GM21515 (cell line): ENCODE results near the gene KLF12.

Source experiments
- ATAC-seq: cut with Tn5 transposase; IDR thresholded peaks from one replicate; pipeline ENCODE4 v1.9.1; 2021; ENCODE audit not compliant: unreplicated experiment

The KLF12 gene

DNA sequence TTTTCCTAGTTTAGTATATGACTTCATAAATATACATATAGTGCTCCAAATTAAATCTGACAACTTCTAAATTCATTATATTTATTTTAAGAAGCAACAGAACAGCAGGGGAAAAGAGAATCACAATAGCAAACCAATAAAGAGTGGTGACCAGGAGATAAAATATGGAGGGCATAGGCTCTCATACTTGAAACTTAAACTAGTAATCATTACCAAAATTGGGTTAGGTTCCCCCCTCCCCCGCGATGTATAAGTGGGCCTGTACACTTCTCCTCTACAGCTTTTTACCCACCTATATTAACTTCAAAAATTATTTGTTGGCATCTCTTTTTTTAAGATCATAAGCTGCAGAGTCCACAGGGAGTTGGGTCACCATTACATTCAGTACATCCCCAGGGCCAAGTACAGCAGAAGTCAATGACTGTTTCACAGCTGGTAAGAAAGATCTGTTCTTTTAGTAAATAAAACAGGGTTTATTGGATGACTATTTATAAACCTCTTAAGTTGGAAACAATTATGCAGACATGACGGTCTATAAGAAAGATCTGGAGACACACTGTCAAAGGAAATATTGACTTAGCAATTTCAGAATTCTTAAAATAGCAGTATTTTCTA lies 29.4 kb downstream of the KLF12 start:
- ATAC-seq = no peak

DNA sequence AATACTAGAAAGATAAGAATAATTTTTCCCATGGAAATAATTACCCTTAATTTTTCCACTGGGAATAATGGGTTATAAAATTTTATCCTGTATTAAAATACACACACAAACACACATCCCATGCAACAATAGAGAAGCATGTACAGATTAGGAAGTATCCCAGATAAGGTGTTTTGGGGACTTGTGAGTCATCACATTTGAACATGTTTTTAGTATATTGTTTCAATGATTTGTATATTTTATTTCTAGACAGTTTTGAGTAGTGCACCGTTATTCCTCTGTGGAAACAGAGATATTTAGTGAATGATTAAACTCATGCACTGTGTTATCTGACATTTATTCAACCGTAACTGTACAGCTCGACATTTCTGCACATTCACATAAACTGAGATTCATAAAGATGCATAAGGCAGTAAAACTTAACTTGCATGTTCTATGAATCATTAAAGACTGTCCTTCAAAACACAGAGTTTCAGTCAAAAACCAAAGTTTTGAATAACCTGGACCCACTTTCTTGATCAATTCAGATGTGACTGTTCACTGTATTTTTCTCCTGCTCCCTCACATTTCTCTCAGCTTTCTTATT lies 30.1 kb downstream of the KLF12 start:
- ATAC-seq = no peak

DNA sequence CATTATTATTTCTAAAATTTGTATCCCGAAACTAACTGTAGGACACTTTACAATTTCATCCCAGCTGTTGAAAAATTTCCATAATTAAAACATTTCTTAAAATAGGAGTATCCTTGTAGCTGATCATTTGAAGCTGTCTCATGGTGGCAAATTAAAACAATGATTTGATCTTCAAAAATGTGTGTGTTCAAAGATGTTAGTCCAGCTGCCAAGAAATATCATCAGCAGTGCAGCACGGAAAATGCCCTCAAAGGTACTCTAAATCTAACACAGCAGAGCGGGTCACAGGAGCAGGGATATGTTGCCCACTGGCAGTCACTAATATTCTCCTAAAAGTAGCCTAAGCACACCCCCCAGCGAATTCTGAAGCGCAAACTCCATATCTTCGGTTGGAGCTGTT lies 31.0 kb downstream of the KLF12 start:
- ATAC-seq = no peak

DNA sequence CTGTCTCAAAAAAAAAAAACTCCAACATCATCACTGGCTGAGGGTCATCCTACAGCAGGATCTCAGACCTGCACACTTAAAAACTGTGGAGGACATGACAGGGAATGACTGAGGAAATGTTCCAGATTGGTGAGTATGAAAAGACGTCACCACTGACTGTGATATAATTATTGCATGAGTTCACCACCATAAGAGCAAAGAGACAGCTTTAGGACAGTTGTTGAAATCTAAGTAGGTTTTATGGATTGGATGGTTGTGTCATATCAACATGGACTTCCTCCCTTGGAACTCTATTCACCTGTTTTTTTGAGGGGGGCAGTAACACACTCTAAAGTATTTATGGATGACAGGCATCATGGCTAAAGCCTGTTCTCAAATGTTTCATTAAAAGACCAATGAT lies 31.5 kb downstream of the KLF12 start:
- ATAC-seq = no peak

DNA sequence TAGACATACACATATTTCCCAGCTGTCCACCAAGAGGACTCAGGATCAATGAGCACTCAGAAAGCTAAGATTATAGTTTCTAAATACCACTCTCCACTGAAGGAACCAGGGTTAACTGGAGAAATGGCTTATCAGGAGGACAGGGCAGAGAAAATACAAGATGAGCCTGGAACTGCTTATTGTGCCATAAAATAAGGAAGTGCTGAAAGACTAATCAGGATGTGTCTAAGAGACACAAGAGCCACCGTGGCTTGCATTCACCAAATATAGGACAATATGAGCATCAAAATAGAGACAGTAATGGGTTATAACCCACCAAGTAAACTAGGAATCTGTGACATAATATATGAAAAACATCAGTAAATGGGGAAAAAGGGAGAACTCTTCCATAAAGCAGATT lies 32.8 kb downstream of the KLF12 start:
- ATAC-seq = no peak

DNA sequence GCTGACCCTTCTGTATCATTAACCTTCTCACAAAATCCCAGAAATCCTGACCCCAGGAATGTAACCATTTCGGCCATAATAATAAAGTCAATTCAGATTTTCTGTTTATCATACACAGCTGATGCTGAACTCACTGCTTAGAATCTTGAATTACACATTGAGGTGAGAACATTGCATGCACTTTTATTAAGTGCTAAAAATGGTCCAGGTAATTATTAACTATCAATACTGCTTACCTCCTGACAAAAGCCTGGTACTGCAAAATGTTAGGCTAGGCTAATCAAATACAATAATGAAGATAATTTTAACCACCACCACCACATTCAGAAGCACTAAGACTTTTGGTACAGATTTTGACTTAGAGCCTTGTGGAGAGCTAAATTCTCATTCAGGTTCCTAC lies 36.1 kb downstream of the KLF12 start:
- no peak for ATAC-seq

DNA sequence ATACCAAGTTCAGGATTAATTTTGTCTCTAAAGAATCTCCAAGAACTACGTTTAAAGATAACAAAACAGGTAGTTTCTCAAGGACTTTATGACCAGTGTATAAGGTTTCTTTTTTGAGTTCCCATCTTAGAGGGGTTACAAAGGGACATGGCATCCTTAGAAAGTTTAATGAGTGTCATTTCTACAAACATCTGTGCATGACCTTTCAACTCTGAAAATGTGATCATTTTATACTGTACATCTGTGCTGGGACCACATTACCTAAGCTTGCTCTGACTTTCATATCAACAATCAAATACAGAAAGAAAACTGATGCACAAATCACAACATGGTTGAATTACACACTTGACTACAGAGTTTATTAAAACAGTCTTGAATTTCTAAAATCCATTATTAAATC lies 37.1 kb downstream of the KLF12 start:
- no peak for ATAC-seq

DNA sequence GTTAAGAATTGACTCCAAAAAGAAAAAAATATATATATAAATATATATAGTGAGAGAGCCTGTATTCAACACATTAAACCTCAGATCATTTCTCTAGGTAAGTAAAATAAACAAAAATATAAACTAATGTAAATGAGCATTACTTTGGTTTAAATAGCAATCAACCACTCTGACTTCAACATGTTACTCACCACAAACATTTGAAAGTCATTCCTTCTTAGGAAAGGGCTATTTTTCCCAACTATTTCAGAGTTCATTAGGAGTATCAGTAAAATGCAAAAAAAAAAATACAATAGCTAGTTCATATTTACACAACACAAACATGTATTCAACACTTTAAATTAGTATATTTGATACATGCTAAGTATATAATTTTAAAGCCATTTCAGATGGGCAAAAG lies 40.5 kb downstream of the KLF12 start:
- ATAC-seq = no peak

DNA sequence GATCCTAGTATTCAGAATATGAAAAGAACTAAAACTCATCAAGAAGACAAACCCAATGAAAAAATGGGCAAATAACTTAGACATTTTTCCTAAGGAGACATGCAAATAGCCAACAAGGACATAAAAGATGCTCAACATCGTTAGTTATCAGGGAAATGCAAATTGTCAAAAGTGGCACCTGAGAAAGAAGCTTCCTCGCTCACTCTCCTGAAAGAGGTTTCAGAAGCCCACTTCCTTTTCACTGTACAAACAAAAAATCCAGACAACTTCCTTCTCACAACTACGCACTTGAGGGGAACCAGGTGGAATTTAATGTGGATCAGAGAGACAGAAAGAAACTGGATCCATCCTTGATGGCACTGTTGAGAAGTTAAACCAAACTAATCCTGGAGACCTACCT lies 41.5 kb downstream of the KLF12 start:
- no peak for ATAC-seq

DNA sequence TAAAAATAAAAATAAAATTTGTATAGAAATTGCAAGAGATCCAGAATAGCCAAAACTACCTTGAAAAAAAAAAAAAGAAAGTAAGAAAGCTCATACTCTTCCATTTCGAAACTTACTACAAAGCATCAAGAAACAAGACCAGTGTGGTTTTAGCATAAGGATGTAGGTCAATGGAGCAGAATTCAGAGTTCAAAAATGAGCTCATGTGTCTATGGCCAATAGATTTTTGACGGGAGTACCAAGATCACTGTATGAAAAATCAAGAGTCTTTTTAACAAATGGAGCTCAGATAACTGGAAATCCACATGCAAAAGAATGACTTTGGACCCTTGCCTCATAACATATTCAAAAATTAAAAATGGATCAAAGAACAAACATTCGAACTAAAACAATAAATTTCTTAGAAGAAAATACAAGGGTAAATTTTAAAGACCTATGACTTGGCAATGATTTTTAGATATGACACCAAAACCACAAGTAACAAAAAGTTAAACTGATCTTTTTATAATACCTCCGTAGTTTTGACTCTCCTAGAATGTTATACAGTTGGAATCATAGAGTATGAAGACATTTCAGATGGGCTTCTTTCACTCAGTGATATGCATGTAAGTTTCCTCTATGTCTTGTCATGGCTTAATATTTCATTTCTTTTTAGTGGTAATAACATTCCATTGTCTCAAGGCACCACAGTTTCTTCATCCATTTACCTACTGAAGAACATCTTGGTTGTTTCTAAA lies 43.2 kb downstream of the KLF12 start:
- ATAC-seq = no peak

DNA sequence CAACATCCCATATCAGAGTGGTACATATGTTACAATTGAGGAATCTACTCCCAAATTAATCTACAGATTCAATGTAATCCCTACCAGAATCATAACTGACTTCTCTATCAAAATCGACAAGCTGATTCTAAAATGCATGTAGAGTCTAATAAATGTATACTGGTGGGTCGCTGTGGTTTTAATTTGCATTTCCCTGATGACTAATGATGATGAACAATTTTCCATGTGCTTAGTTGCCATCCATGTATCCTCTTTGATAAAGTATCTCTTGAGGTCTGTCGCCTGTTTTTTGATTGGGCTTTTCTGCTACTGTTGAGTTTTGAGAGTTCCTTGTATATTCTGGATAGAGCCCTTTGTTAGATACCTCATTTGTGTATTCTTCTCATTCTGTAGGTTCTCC lies 43.8 kb downstream of the KLF12 start:
- ATAC-seq = no peak

DNA sequence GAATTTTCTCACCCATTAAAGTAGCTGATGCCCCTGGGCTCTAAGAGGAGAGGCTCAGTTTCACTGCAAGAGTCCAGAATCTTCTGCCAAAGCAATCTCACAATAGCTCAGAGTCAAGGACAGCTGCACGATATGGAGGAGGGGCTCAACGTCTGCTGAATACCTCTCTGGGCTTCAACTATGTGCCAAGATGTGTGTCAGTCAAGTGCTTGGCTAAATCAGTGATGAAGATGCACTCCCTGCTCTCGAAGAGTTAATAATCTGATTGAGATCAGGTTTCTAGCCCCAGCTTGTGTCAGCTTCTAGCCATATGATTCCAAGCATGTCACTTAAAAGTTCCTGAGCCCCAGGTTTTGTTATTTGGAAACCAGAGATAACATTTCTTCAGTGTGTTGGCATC lies 46.8 kb downstream of the KLF12 start:
- no peak for ATAC-seq
